Smooth muscle cell (in vitro differentiated cells): ENCODE results near the gene CCIN. TPM values are rescaled to one million over a fixed set of nuclear protein-coding genes. Genes with fewer than 3 reads are reported as not detected.

ENCODE experiments used
- DNase-seq: peaks from one replicate; lab custom pipeline; 2025; ENCODE audit not compliant: unreplicated experiment; lab: John Stamatoyannopoulos, UW
- H2AFZ ChIP-seq: fragments of 200-600 bp; sonication (generic); 2 replicates; pipeline ENCODE4 v1.6.0; 2016; ENCODE audit warnings: antibody characterized with exemption, low read depth, mild to moderate bottlenecking
- H3F3A ChIP-seq: fragments of 200-600 bp; sonication (generic); 2 replicates; pipeline ENCODE4 v1.6.0; 2017; ENCODE audit warnings: antibody characterized with exemption, low read depth
- H3K27ac ChIP-seq: fragments of 200-600 bp; sonication (generic); 2 replicates; pipeline ENCODE4 v1.5.1; 2016; ENCODE audit warnings: low read depth, mild to moderate bottlenecking
- H3K27me3 ChIP-seq: fragments of 200-600 bp; sonication (generic); 2 replicates; pipeline ENCODE4 v1.6.1; 2016; ENCODE audit warnings: low read depth, mild to moderate bottlenecking
- H3K36me3 ChIP-seq: fragments of 200-600 bp; sonication (generic); 2 replicates; pipeline ENCODE4 v1.5.1; 2016; ENCODE audit warnings: low read depth
- H3K4me1 ChIP-seq: fragments of 200-600 bp; sonication (generic); 2 replicates; pipeline ENCODE4 v1.5.1; 2016; ENCODE audit warnings: low read depth
- H3K4me2 ChIP-seq: fragments of 200-600 bp; sonication (generic); 2 replicates; pipeline ENCODE4 v1.6.0; 2016; ENCODE audit warnings: mild to moderate bottlenecking
- H3K4me3 ChIP-seq: fragments of 200-600 bp; sonication (generic); 2 replicates; pipeline ENCODE4 v1.5.1; 2016; ENCODE audit warnings: mild to moderate bottlenecking
- H3K79me2 ChIP-seq: fragments of 200-600 bp; sonication (generic); 2 replicates; pipeline ENCODE4 v1.6.0; 2016; ENCODE audit warnings: low read depth, mild to moderate bottlenecking
- H3K9ac ChIP-seq: fragments of 200-600 bp; sonication (generic); 2 replicates; pipeline ENCODE4 v1.6.0; 2016; ENCODE audit warnings: low read depth
- H3K9me3 ChIP-seq: fragments of 200-600 bp; sonication (generic); replicated peaks from 2 replicates; pipeline ENCODE4 v1.5.1; 2016; ENCODE audit warnings: low read depth
- H4K20me1 ChIP-seq: fragments of 200-600 bp; sonication (generic); 2 replicates; pipeline ENCODE4 v1.6.0; 2016; ENCODE audit warnings: low read depth
- CTCF ChIP-seq: fragments of 200-600 bp; sonication (generic); IDR thresholded peaks from 2 replicates; pipeline ENCODE4 v1.5.1; 2017; ENCODE audit warnings: borderline replicate concordance, mild to moderate bottlenecking, antibody characterized with exemption; ENCODE audit not compliant: insufficient read depth, poor library complexity, severe bottlenecking
- WGBS: methylation state at CpG from one replicate; pipeline ENCODE4 v1.1.7; 2016; ENCODE audit warnings: low lambda C conversion rate; 5-methylcytosine and 5-hydroxymethylcytosine counted together
- polyA plus RNA-seq: library from polyadenylated mRNA; unstranded; fragments of >200 nt; fragmentation: Nextera tagmentation; extraction: Ambion mirVana; gene quantifications from 2 replicates; pipeline ENCODE4 v1.2.1, GENCODE V29; 2016
- total RNA-seq: library from RNA; depleted of rRNA; stranded (reverse); fragments of >200 nt; gene quantifications from 2 replicates; pipeline ENCODE4 v1.2.3, GENCODE V29; 2014

CCIN gene
- total and polyA plus RNA-seq, 2 experiments from 2014 or later = 0.31 to 1.3 TPM

GRCh38 chr9:36153746-36154145 is 15.4 kb upstream of the CCIN start:
- H3K9ac ChIP-seq = peak overlapping the region; percentile 93
- peak overlapping the region; percentile 100 for H3K27ac ChIP-seq
- H3K36me3 ChIP-seq = no peaks in the 10 kb centered on the region
- no peak for DNase-seq
- no peaks in the 10 kb centered on the region for H3K27me3 ChIP-seq
- no peak overlapping the region for H2AFZ ChIP-seq
- H4K20me1 ChIP-seq = no peaks in the 10 kb centered on the region
- no peak for TF ChIP-seq CTCF
- H3K4me2 ChIP-seq = peak overlapping the region; percentile 61
- no peaks in the 10 kb centered on the region for H3K79me2 ChIP-seq
- H3K9me3 ChIP-seq = peaks cover 4% of the 10 kb centered on the region
- 78% methylated on average over 9 of the region's 9 CpGs for WGBS
- peaks cover 25% of the 10 kb centered on the region for H3F3A ChIP-seq
- H3K4me1 ChIP-seq = no peaks in the 10 kb centered on the region
- H3K4me3 ChIP-seq = no peak overlapping the region

- DNase-seq = no peak
- no peaks in the 10 kb centered on the region for H3K27me3 ChIP-seq
- H3K9me3 ChIP-seq = peaks cover 4% of the 10 kb centered on the region
- no peak overlapping the region for H3K4me3 ChIP-seq
- H2AFZ ChIP-seq = no peak overlapping the region
- no peaks in the 10 kb centered on the region for H4K20me1 ChIP-seq
- H3K4me1 ChIP-seq = no peaks in the 10 kb centered on the region
- peak overlapping the region; percentile 100 for H3K27ac ChIP-seq
- no peak for TF ChIP-seq CTCF
- 39% methylated on average over 11 of the region's 11 CpGs for WGBS
- no peaks in the 10 kb centered on the region for H3K36me3 ChIP-seq
- peak overlapping the region; percentile 61 for H3K4me2 ChIP-seq
- H3F3A ChIP-seq = peaks cover 25% of the 10 kb centered on the region
- no peaks in the 10 kb centered on the region for H3K79me2 ChIP-seq
- peak overlapping the region; percentile 93 for H3K9ac ChIP-seq
Measured at GRCh38 chr9:36154331-36154952, 14.7 kb upstream of the CCIN start.

- TF ChIP-seq CTCF = no peak
- H3K27me3 ChIP-seq = no peaks in the 10 kb centered on the region
- no peak overlapping the region for H3K27ac ChIP-seq
- WGBS = 88% methylated on average over 6 of the region's 6 CpGs
- no peak overlapping the region for H3K4me3 ChIP-seq
- peaks cover 19% of the 10 kb centered on the region for H3F3A ChIP-seq
- peaks cover under 1% of the 10 kb centered on the region for H3K4me1 ChIP-seq
- H4K20me1 ChIP-seq = no peaks in the 10 kb centered on the region
- H3K4me2 ChIP-seq = no peak overlapping the region
- H3K9ac ChIP-seq = no peak overlapping the region
- no peak for DNase-seq
- no peaks in the 10 kb centered on the region for H3K79me2 ChIP-seq
- H3K36me3 ChIP-seq = no peaks in the 10 kb centered on the region
- peaks cover 4% of the 10 kb centered on the region for H3K9me3 ChIP-seq
- no peak overlapping the region for H2AFZ ChIP-seq
Measured at GRCh38 chr9:36156116-36156515, 13.1 kb upstream of the CCIN start.

DNA sequence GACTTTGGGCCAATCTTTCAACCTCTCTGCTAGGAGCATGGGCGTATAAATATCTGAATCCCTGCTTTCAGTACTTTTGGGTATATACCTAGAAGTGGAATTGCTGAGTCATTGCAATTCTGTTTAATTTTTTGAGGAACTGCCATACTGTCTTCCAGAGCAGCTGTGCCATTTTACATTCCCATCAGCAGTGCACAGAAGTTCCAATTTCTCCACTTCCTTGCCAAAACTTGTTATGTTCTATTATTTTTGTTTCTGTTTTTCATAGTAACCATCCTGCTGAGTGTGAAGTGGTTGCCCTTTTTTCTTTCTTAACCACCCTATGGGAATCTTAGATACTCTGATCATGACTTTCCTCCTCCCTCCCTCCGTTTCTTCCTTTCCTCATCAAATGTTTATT is 11.1 kb upstream of the CCIN start:
- DNase-seq = no peak
- Histone ChIP-seq H3K36me3 (no peaks in the 10 kb centered on the region), H3K9ac (no peak overlapping the region), H3K4me3 (no peak overlapping the region), H3K79me2 (no peaks in the 10 kb centered on the region), H3K27me3 (no peaks in the 10 kb centered on the region), H3K4me1 (peaks cover 17% of the 10 kb centered on the region), H3K4me2 (no peak overlapping the region), H4K20me1 (no peaks in the 10 kb centered on the region), H3K9me3 (peaks cover 4% of the 10 kb centered on the region), H3F3A (peaks cover 14% of the 10 kb centered on the region), H3K27ac (no peak overlapping the region), H2AFZ (no peak overlapping the region)
- WGBS = 97% methylated on average over 2 of the region's 2 CpGs
- TF ChIP-seq CTCF = no peak
